Spinal cord (tissue), 10 donors: ENCODE measurements around the gene ANKH. TPM values are rescaled to one million over a fixed set of nuclear protein-coding genes. Genes with fewer than 3 reads are reported as not detected.
"Not testable (repeated sequence)": the region's sequence is repeated elsewhere in the genome, so short reads cannot be mapped to it uniquely, and the experiment has no call there.

Experiments used
- DNase-seq, 6 donors: peaks; one replicate each; pipeline versions ENCODE4 v3.0.0 to v3.0.0-alpha.2; 2013 to 2015; ENCODE audit warnings: low spot score in 6 of 6, low read depth in 4 of 6
- H3K27ac ChIP-seq: one replicate; pipeline ENCODE4 v1.5.1; 2013; ENCODE audit warnings: low read depth, low read length, control low read depth
- H3K27me3 ChIP-seq: one replicate; pipeline ENCODE4 v1.6.1; 2013; ENCODE audit warnings: low read length; ENCODE audit not compliant: control insufficient read depth, insufficient read depth
- H3K36me3 ChIP-seq: one replicate; pipeline ENCODE4 v1.6.1; 2013; ENCODE audit warnings: low read length; ENCODE audit not compliant: control insufficient read depth, insufficient read depth
- H3K4me1 ChIP-seq: one replicate; pipeline ENCODE4 v1.6.1; 2013; ENCODE audit warnings: low read length; ENCODE audit not compliant: control insufficient read depth, insufficient read depth
- H3K4me3 ChIP-seq: one replicate; pipeline ENCODE4 v1.5.1; 2013; ENCODE audit warnings: low read depth, low read length, control low read depth
- H3K9me3 ChIP-seq: one replicate; pipeline ENCODE4 v1.6.1; 2013; ENCODE audit warnings: low read length; ENCODE audit not compliant: control insufficient read depth, insufficient read depth
- whole genome bisulfite sequencing: methylation state at CpG from one replicate; pipeline ENCODE4 v1.1.5; 2013; ENCODE audit warnings: missing lambda C conversion rate; ENCODE audit not compliant: insufficient coverage; 5-methylcytosine and 5-hydroxymethylcytosine counted together
- long read RNA-seq, 4 donors: transcript quantifications; one replicate each; lab custom pipeline, GENCODE V29; 2026
- polyA plus RNA-seq, 2 donors: library from polyadenylated mRNA; unstranded; fragments of 120-200 nt; gene quantifications; one replicate each; pipeline ENCODE4 v1.2.1, GENCODE V29; 2013; ENCODE audit not compliant: insufficient read length in 2 of 2
- total RNA-seq, 2 donors: library from RNA; depleted of rRNA in 1 of 2; stranded (reverse); fragments of 120-200 nt in 1 of 2; fragments of >200 nt in 1 of 2; gene quantifications; one replicate each; pipeline versions ENCODE4 v1.2.3 to v1.2.4, GENCODE V29; 2013 to 2014
- donor health status: healthy.

Gene ANKH
- total RNA-seq: 10 to 100 TPM; 45.2 to 46.5 TPM
- 10 to 100 TPM; 72.8 to 73.8 TPM for polyA plus RNA-seq
- long read RNA-seq, donor 1, full-length matches to known transcripts: 7 of 7 reads
- long read RNA-seq, donor 1, partial matches to known transcripts: 0 of 7 reads
- long read RNA-seq, donor 1, other reads (novel, unspliced or antisense): 0 of 7 reads
- long read RNA-seq, donor 2, full-length matches to known transcripts: 3 of 8 reads
- long read RNA-seq, donor 2, partial matches to known transcripts: 5 of 8 reads
- long read RNA-seq, donor 2, other reads (novel, unspliced or antisense): 0 of 8 reads
- long read RNA-seq, donor 3, full-length matches to known transcripts: 1 of 1 reads
- long read RNA-seq, donor 3, partial matches to known transcripts: 0 of 1 reads
- long read RNA-seq, donor 3, other reads (novel, unspliced or antisense): 0 of 1 reads
- long read RNA-seq, donor 4, full-length matches to known transcripts: 1 of 1 reads
- long read RNA-seq, donor 4, partial matches to known transcripts: 0 of 1 reads
- long read RNA-seq, donor 4, other reads (novel, unspliced or antisense): 0 of 1 reads

DNA sequence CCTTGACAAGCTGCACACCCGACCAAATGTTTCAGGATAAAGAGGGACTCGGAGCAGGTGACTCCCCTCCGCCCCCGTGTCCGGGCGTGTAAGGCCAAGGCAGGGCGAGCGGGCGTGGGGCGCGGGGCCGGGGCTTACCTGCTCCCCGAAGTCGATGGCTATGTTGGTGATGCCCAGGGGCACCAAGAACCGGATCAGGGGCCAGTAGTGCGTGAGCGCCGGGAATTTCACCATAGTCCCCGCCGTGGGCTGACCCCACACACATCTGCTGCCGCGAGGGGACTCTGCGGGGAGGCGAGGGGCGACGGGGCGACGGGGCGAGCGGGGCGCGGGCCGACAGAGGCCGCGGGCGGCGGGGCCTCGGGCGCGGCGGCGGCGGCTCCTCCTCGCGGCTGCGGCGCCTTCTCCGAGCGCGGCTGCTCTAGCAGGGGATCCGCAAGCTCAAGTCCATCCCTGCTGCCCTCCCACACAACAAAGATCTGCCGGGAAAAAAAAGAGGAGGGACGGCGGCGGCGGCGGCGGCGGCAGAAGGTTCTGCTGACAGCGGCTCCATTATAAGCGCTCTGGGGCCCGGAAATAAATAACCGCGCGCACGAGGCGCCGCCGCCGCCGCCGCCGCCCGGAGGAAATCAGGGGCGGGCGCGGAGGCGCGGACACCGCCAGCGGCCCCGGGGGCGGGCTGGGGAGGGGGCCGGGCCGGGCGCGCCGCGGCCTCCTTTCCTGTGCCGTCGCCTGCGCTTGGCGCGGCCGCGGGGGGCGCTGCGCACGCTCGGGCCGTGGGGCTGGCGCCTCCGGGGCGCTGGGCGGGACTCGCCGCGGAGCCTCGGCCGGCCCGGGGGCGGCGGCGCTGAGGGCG is at the start of gene ANKH:
TSS of gene ANKH (minus strand) at position 565 of the 856 bp plus-strand sequence. CDS start at position 234, 331 bp downstream.
- under 1% methylated on average over 109 of the region's 115 CpGs for WGBS
- no peaks in the 10 kb centered on the region for H3K9me3 ChIP-seq
- H3K27me3 ChIP-seq: no peaks in the 10 kb centered on the region
- H3K4me3 ChIP-seq: peak within 1 kb of the TSS; percentile 76
- DNase-seq: peak in 5 of 6 donors; percentile 17 to 94 (median 78)
- H3K36me3 ChIP-seq: no peaks in the 10 kb centered on the region
- H3K27ac ChIP-seq: peak within 1 kb of the TSS; percentile 83
- peaks cover 11% of the 10 kb centered on the region for H3K4me1 ChIP-seq

- H3K4me1 ChIP-seq: no peaks in the 10 kb centered on the region
- no peak for DNase-seq
- no peaks in the 10 kb centered on the region for H3K36me3 ChIP-seq
- no CpG with 5 or more reads among the region's 3 CpGs for WGBS
- H3K27ac ChIP-seq: no peak overlapping the region
- H3K9me3 ChIP-seq: no peaks in the 10 kb centered on the region
- no peak overlapping the region for H3K4me3 ChIP-seq
- no peaks in the 10 kb centered on the region for H3K27me3 ChIP-seq
Measured at GRCh38 chr5:14920121-14920520, 48.5 kb upstream of the ANKH start.

DNA sequence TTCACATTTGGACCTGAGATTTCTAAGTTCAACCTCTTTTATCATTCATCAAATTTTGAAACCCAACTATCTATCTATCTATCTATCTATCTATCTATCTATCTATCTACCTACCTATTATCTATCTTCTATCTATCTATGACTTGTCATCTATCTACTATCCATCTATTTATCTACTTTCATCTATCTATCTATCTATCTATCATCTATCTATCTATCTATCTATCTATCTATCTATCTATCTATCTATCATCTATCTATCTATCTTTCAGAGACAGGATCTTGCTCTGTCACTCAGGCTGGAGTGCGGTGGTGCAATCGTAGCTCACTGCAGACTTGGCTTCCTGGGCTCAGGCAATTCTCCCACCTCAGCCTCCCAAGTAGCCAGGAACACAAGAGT is 47.5 kb upstream of the ANKH start:
- not testable (repeated sequence) for H3K27ac ChIP-seq, H3K36me3 ChIP-seq, H3K4me3 ChIP-seq, DNase-seq, H3K4me1 ChIP-seq, H3K27me3 ChIP-seq, H3K9me3 ChIP-seq
- WGBS: 95% methylated on average over 2 of the region's 2 CpGs

DNA sequence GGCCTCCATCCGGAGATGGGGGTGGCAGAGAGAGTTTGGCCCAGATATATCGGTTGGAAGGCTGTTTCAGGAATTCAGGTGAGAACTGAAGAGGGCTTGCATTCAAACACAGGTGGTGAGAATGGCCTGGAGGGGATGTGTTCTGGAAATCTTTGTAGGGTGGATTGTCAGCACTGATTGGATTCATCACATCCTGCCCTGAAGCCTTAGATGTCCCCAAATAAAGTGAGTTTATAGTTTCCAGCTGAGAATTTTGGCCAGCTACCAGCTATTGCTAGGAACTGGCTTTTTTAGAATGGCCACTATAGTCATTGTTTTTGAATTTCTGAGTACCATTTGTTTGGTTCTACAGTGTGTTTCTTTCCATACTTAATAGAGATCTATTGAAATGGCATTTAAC is 46.1 kb upstream of the ANKH start:
- no peak for DNase-seq
- 90% methylated on average over 2 of the region's 2 CpGs for WGBS
- no peaks in the 10 kb centered on the region for H3K27me3 ChIP-seq
- H3K36me3 ChIP-seq: no peaks in the 10 kb centered on the region
- H3K4me3 ChIP-seq: no peak overlapping the region
- H3K27ac ChIP-seq: no peak overlapping the region
- no peaks in the 10 kb centered on the region for H3K4me1 ChIP-seq
- H3K9me3 ChIP-seq: no peaks in the 10 kb centered on the region

GRCh38 chr5:14915291-14915952 is 43.8 kb upstream of the ANKH start:
- Histone ChIP-seq H3K4me3 (no peak overlapping the region), H3K36me3 (no peaks in the 10 kb centered on the region), H3K27ac (no peak overlapping the region), H3K27me3 (no peaks in the 10 kb centered on the region), H3K9me3 (no peaks in the 10 kb centered on the region), H3K4me1 (no peaks in the 10 kb centered on the region)
- DNase-seq: peak in 2 of 6 donors; percentile 39 to 82
- WGBS: 65% methylated on average over 5 of the region's 10 CpGs

GRCh38 chr5:14914623-14915260 is 43.2 kb upstream of the ANKH start:
- Histone ChIP-seq H3K4me1 (no peaks in the 10 kb centered on the region), H3K4me3 (no peak overlapping the region), H3K9me3 (no peaks in the 10 kb centered on the region), H3K27ac (no peak overlapping the region), H3K36me3 (no peaks in the 10 kb centered on the region), H3K27me3 (no peaks in the 10 kb centered on the region)
- DNase-seq: no peak
- no CpG with 5 or more reads among the region's 8 CpGs for WGBS

- Histone ChIP-seq H3K9me3 (no peaks in the 10 kb centered on the region), H3K27ac (no peak overlapping the region), H3K27me3 (no peaks in the 10 kb centered on the region), H3K36me3 (no peaks in the 10 kb centered on the region), H3K4me1 (no peaks in the 10 kb centered on the region), H3K4me3 (no peak overlapping the region)
- DNase-seq: no peak
- 90% methylated on average over 2 of the region's 7 CpGs for WGBS
Measured at GRCh38 chr5:14914193-14914592, 42.6 kb upstream of the ANKH start.

- Histone ChIP-seq H3K27ac (no peak overlapping the region), H3K36me3 (no peaks in the 10 kb centered on the region), H3K4me3 (no peak overlapping the region), H3K4me1 (no peaks in the 10 kb centered on the region), H3K27me3 (no peaks in the 10 kb centered on the region), H3K9me3 (no peaks in the 10 kb centered on the region)
- DNase-seq: no peak
- 82% methylated on average over 4 of the region's 5 CpGs for WGBS
Measured at GRCh38 chr5:14913096-14913495, 41.5 kb upstream of the ANKH start.

GRCh38 chr5:14912206-14912605 is 40.6 kb upstream of the ANKH start:
- no peaks in the 10 kb centered on the region for H3K9me3 ChIP-seq
- no peak overlapping the region for H3K4me3 ChIP-seq
- DNase-seq: no peak
- H3K36me3 ChIP-seq: no peaks in the 10 kb centered on the region
- H3K27ac ChIP-seq: no peak overlapping the region
- no peaks in the 10 kb centered on the region for H3K4me1 ChIP-seq
- H3K27me3 ChIP-seq: no peaks in the 10 kb centered on the region
- 85% methylated on average over 4 of the region's 7 CpGs for WGBS
